BJ (cell line): ENCODE data around the gene PRXL2B. TPM values are rescaled to one million over a fixed set of nuclear protein-coding genes. Genes with fewer than 3 reads are reported as not detected.
"Not testable (repeated sequence)": the region's sequence is repeated elsewhere in the genome, so short reads cannot be mapped to it uniquely, and the experiment has no call there.

Experiments
- CTCF ChIA-PET: fragments of 350-600 bp; formaldehyde crosslinking; extraction: SDS; loops from one replicate; lab custom pipeline; 2021; ENCODE audit warnings: antibody characterized with exemption, inconsistent platforms; lab: Yijun Ruan, JAX
- POLR2A ChIA-PET: fragments of 300-600 bp; sonication (Branson Sonifier 250); formaldehyde crosslinking; extraction: SDS; loops from one replicate; lab custom pipeline; 2021; ENCODE audit warnings: antibody characterized with exemption; lab: Charles Lee
- DNase-seq: peaks from one replicate; pipeline ENCODE4 v3.0.0-alpha.2; 2011; ENCODE audit warnings: low read depth
- H3K27me3 ChIP-seq: 2 replicates; pipeline ENCODE4 v1.6.0; 2011; ENCODE audit warnings: low read length; ENCODE audit not compliant: control insufficient read depth, insufficient read depth
- H3K36me3 ChIP-seq: 2 replicates; pipeline ENCODE4 v1.5.1; 2011; ENCODE audit warnings: low read length; ENCODE audit not compliant: control insufficient read depth, insufficient read depth
- H3K4me3 ChIP-seq: 2 replicates; pipeline ENCODE4 v1.5.1; 2011; ENCODE audit warnings: low read depth, mild to moderate bottlenecking, control low read depth, low read length
- polyA plus RNA-seq: library from polyadenylated mRNA; depleted of rRNA; stranded (reverse); fragments of >200 nt; gene quantifications from 2 replicates; pipeline ENCODE4 v1.2.3, GENCODE V29; 2011
- TF ChIP-seq, protein P1 (sequence below): IDR thresholded peaks from 2 replicates; pipeline ENCODE4 v1.5.1; 2011; ENCODE audit warnings: low read depth, mild to moderate bottlenecking, control low read depth, inconsistent platforms, low read length, moderate library complexity; ENCODE audit not compliant: insufficient read depth

Gene PRXL2B
- polyA plus RNA-seq, 1 experiment = 16.1 TPM

DNA sequence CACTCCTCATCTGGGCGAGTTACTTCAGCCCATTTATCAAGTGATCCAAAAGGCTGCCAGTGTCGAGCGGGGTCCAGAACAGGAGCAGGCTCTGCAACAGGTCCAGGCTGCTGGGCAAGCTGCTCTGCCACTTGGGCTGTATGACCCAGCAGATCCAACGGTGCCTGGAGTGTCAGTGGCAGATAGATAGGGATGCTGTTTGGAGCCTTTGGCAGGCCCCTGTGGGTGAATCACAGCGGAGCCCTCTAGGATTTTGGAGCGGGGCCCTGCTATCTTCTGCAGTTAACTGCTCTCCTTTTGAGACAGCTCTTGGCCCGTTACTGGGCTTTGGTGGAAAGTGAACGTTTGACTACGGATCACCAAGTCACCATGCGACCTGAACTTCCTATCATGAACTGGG lies 38.7 kb downstream of the PRXL2B start:
- H3K4me3 ChIP-seq = no peak overlapping the region
- no peaks in the 10 kb centered on the region for H3K36me3 ChIP-seq
- peaks cover 7% of the 10 kb centered on the region for H3K27me3 ChIP-seq
- ChIA-PET CTCF (no interaction called here), POLR2A (no interaction called here)
- no peak for DNase-seq
- TF ChIP-seq, protein P1, sequence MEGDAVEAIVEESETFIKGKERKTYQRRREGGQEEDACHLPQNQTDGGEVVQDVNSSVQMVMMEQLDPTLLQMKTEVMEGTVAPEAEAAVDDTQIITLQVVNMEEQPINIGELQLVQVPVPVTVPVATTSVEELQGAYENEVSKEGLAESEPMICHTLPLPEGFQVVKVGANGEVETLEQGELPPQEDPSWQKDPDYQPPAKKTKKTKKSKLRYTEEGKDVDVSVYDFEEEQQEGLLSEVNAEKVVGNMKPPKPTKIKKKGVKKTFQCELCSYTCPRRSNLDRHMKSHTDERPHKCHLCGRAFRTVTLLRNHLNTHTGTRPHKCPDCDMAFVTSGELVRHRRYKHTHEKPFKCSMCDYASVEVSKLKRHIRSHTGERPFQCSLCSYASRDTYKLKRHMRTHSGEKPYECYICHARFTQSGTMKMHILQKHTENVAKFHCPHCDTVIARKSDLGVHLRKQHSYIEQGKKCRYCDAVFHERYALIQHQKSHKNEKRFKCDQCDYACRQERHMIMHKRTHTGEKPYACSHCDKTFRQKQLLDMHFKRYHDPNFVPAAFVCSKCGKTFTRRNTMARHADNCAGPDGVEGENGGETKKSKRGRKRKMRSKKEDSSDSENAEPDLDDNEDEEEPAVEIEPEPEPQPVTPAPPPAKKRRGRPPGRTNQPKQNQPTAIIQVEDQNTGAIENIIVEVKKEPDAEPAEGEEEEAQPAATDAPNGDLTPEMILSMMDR = no peak

DNA sequence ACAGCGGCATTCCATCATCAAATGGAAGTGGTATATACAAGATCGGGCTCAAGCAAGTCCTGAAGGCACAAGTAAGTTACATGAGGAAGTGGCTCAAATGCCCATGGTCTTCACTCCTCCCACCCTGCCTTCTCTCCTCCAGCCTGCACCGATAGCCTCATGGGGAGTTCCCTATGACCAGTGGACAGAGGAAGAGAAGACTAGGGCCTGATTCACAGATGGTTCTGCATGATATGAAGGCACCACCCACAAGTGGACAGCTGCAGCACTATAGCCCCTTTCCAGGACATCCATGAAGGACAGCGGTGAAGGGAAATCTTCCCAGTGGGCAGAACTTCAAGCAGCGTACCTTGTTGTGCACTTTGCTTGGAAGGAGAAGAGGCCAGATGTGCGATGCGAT lies 39.2 kb downstream of the PRXL2B start:
- H3K4me3 ChIP-seq, CTCF ChIA-PET, POLR2A ChIA-PET, H3K36me3 ChIP-seq, H3K27me3 ChIP-seq, DNase-seq: not testable (repeated sequence)

GRCh38 chr1:2627746-2628145 lies 41.2 kb downstream of the PRXL2B start:
- Histone ChIP-seq H3K4me3 (no peak overlapping the region), H3K27me3 (peaks cover 7% of the 10 kb centered on the region), H3K36me3 (no peaks in the 10 kb centered on the region)
- ChIA-PET CTCF (no interaction called here), POLR2A (no interaction called here)
- TF ChIP-seq, protein P1 = no peak
- DNase-seq = no peak

DNA sequence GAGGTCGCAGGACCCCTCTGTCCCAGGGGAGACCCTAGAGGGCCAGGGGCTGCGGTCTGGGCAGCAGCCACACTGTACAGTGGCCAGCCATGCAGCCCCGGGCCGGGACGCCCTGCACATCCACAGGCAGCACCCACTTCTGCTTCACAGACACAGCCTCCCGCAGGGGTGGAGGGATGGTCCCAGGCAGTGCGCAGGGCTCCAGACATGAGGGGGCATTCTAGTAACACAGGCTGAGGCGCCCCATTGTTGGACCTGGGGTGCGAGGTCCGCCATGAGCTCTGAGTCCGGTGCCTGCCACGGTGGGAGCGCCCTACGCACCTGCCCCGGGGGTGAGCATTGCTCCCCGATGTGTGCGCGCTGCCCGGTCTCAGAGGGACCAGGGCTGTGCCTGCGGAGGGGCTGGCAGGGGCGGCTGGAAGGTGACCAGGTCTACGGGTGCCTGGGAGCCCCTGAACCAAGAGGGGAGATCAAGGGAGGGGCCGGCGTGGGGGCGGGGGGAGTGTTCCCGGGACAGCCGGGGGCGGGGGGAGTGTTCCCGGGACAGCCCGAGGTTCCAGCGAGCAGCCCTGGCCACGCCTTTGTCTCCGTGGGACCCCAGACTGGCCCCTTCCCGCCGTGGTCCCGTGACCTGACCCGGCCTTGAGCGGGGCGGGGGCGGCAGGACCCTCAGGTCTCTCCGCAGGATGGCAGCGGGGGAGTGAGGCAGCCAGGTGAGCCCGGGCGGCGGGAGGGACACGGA lies 41.8 kb downstream of the PRXL2B start:
- Histone ChIP-seq H3K4me3 (no peak overlapping the region), H3K27me3 (peaks cover 7% of the 10 kb centered on the region), H3K36me3 (no peaks in the 10 kb centered on the region)
- ChIA-PET CTCF (no interaction called here), POLR2A (no interaction called here)
- no peak for DNase-seq
- TF ChIP-seq, protein P1 = no peak

DNA sequence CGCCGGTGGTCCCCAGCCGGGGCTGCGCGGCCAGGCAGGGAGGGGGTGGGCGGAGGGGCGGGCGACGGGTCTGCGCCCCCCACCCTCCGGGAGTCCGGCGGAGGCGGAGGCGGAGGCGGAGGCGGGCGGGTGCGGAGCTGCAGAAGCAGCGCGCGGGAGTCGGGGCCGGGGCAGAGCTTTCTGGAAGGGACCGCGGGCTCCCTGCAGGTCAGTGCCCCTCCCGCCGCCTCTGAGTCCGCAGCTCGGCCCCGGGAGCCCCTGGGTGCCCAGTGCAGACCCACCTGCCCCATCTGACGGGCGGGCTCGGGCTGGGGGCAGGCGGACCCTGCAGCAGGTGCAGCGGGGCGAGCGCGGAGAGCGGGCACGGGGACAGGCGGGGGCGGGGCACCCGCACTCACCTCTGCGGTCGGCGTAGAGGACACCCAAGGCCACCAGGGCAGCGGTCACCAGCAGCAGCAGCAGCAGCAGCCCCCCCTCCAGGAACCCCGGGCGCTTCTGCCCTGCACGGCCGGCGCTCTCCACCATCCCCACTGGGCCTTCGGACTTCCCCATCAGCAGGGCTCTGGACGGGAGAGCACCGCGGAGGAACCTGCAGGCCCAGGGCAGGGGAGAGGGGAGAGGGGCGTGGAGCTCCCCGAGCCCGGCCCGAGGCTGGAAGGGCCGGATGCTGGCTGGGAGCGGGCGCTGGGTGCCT lies 42.5 kb downstream of the PRXL2B start:
- TF ChIP-seq, protein P1 = no peak
- ChIA-PET CTCF (no interaction called here), POLR2A (no interaction called here)
- DNase-seq = no peak
- no peak overlapping the region for H3K4me3 ChIP-seq
- peaks cover 7% of the 10 kb centered on the region for H3K27me3 ChIP-seq
- no peaks in the 10 kb centered on the region for H3K36me3 ChIP-seq
